ENCODE results near the gene ZIM2.

ZIM2 gene

GRCh38 chr19:56806639-56807038 is 33.9 kb downstream of the ZIM2 start:
- DNase-seq = no peak

- no peak for DNase-seq
These were observed 62.2 kb downstream of the ZIM2 start for GRCh38 chr19:56778351-56778750.

GRCh38 chr19:56769650-56770049 is 70.9 kb downstream of the ZIM2 start:
- DNase-seq = no peak

- DNase-seq = no peak
These were observed 75.4 kb downstream of the ZIM2 start for GRCh38 chr19:56765137-56765536.

- DNase-seq = no peak
These were observed 76.3 kb downstream of the ZIM2 start for GRCh38 chr19:56764196-56764695.

- DNase-seq = no peak
These were observed 79.7 kb downstream of the ZIM2 start for GRCh38 chr19:56760842-56761241.

- no peak for DNase-seq
These were observed 81.0 kb downstream of the ZIM2 start for GRCh38 chr19:56759531-56759930.

GRCh38 chr19:56751078-56751489 is 89.4 kb downstream of the ZIM2 start:
- DNase-seq = no peak

- DNase-seq = no peak
These were observed 89.9 kb downstream of the ZIM2 start for GRCh38 chr19:56750658-56751057.

GRCh38 chr19:56748378-56748777 is 92.1 kb downstream of the ZIM2 start:
- DNase-seq = no peak

- DNase-seq = no peak
These were observed 94.2 kb downstream of the ZIM2 start for GRCh38 chr19:56746367-56746766.

GRCh38 chr19:56740501-56740900 is 100.0 kb downstream of the ZIM2 start:
- no peak for DNase-seq

- DNase-seq = no peak
These were observed 104.0 kb downstream of the ZIM2 start for GRCh38 chr19:56736571-56736970.

GRCh38 chr19:56732976-56733375 is 107.5 kb downstream of the ZIM2 start:
- no peak for DNase-seq

- DNase-seq = no peak
These were observed 112.8 kb downstream of the ZIM2 start for GRCh38 chr19:56727677-56728076.

GRCh38 chr19:56725829-56726424 is 114.6 kb downstream of the ZIM2 start:
- DNase-seq = no peak

Measured in SHP77 (cell line).